Esophagus (tissue), 2 donors: ENCODE data around the gene SPO11. TPM values are rescaled to one million over a fixed set of nuclear protein-coding genes. Genes with fewer than 3 reads are reported as not detected.

Source experiments
- H3K27ac ChIP-seq, 2 donors: one replicate each; pipeline ENCODE4 v1.5.1; 2013; ENCODE audit warnings: low read depth in 2 of 2, mild to moderate bottlenecking in 2 of 2, inconsistent platforms in 1 of 2, low read length in 1 of 2, moderate library complexity in 1 of 2
- H3K27me3 ChIP-seq, 2 donors: one replicate each; pipeline ENCODE4 v1.6.1; 2013; ENCODE audit warnings: low read length in 2 of 2, control low read depth in 1 of 2, mild to moderate bottlenecking in 1 of 2; ENCODE audit not compliant: insufficient read depth in 2 of 2, control insufficient read depth in 1 of 2
- H3K36me3 ChIP-seq, 2 donors: one replicate each; pipeline ENCODE4 v1.6.1; 2013; ENCODE audit warnings: low read length in 1 of 2; ENCODE audit not compliant: control insufficient read depth in 2 of 2, insufficient read depth in 2 of 2
- H3K4me1 ChIP-seq, 2 donors: one replicate each; pipeline ENCODE4 v1.6.1; 2013; ENCODE audit warnings: low read length in 1 of 2; ENCODE audit not compliant: control insufficient read depth in 2 of 2, insufficient read depth in 2 of 2
- H3K4me3 ChIP-seq, 2 donors: one replicate each; pipeline ENCODE4 v1.5.1; 2013; ENCODE audit warnings: low read length in 2 of 2, mild to moderate bottlenecking in 2 of 2, low read depth in 1 of 2, moderate library complexity in 1 of 2
- H3K9me3 ChIP-seq, 2 donors: one replicate each; pipeline ENCODE4 v1.6.1; 2013; ENCODE audit warnings: mild to moderate bottlenecking in 2 of 2, low read depth in 1 of 2, low read length in 1 of 2, moderate library complexity in 1 of 2; ENCODE audit not compliant: control insufficient read depth in 2 of 2, insufficient read depth in 1 of 2
- whole genome bisulfite sequencing, 2 donors: extraction: QIAGEN DNeasy Blood & Tissue Kit; methylation state at CpG; one replicate each; pipeline ENCODE4 v1.1.7; 2013; 5-methylcytosine and 5-hydroxymethylcytosine counted together
- polyA plus RNA-seq, 2 donors: library from polyadenylated mRNA; stranded (reverse); fragments of 200-250 nt; gene quantifications; one replicate each; pipeline ENCODE4 v1.2.3, GENCODE V29; 2013
- donor health status: healthy with polysubstance abuse.
- donor health status: Bipolar disorder and iron deficiency.

Gene SPO11
- polyA plus RNA-seq, 2 donors, result not detected

DNA sequence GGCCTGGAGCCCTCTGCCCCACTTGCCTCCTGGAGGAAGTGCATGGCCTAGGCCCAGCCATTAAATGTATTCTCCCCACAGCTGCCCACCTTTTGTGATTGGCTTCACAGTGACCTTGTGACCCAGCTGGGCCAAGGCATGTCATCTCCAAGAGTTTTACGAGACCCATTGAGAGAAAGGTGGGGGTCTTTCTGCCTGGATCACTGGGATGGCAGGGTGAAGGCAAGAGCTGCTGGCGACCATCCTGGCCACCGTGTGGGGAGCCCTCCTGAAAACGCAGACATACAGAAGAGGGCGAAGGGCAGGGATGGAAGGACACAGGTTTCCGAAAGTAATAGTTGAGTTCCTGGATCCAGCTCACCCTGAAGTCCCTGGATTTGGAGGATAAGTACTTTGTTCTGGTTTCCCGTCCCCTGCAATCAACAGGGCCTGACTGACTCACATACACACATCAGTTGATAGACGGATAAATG lies 12.3 kb upstream of the SPO11 start:
- Histone ChIP-seq H3K36me3 (no peaks in the 10 kb centered on the region), H3K9me3 (no peaks in the 10 kb centered on the region), H3K27me3 (no peaks in the 10 kb centered on the region), H3K27ac (peak overlapping the region in 1 of 2 donors; percentile 26), H3K4me1 (peaks cover 4 to 15% of the 10 kb centered on the region in 2 donors), H3K4me3 (no peak overlapping the region)
- WGBS, 2 donors, result 86% methylated on average over 7 to 8 of the region's 8 CpGs

GRCh38 chr20:57317789-57318371 lies 11.7 kb upstream of the SPO11 start:
- 60 to 69% methylated on average over 14 of the region's 14 CpGs for WGBS, 2 donors
- no peaks in the 10 kb centered on the region for H3K27me3 ChIP-seq

GRCh38 chr20:57319584-57319983 lies 10.0 kb upstream of the SPO11 start:
- Histone ChIP-seq H3K9me3 (no peaks in the 10 kb centered on the region), H3K4me3 (no peak overlapping the region), H3K4me1 (peaks cover 4 to 17% of the 10 kb centered on the region in 2 donors), H3K36me3 (no peaks in the 10 kb centered on the region), H3K27me3 (no peaks in the 10 kb centered on the region), H3K27ac (no peak overlapping the region)
- WGBS, 2 donors, result 76 to 81% methylated on average over 4 of the region's 4 CpGs

More at GRCh38 chr20:57317789-57318371, 11.7 kb upstream of the SPO11 start:
- Histone ChIP-seq H3K9me3 (no peaks in the 10 kb centered on the region), H3K27ac (no peak overlapping the region), H3K4me1 (peaks cover 4 to 15% of the 10 kb centered on the region in 2 donors), H3K4me3 (no peak overlapping the region), H3K36me3 (no peaks in the 10 kb centered on the region)

DNA sequence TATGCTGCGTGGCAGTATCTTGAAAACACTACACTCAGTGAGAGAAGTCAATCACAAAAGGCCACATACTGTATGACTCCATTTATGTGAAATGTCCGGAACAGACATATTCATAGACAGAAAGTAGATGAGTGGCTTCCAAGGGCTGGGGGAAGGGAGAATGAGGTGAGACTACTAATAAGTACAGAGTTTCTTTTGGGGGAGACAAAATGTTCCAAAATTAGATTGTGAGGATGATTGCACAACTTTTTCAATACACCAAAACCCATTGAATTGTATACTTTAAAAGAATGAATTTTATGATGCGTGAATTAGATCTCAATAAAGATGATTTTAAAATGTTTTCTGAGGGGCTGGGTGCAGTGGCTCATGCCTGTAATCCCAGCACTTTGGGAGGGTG lies 9.2 kb upstream of the SPO11 start:
- 78 to 84% methylated on average over 3 of the region's 3 CpGs for WGBS, 2 donors
- no peaks in the 10 kb centered on the region for H3K36me3 ChIP-seq
- no peak overlapping the region for H3K4me3 ChIP-seq
- peaks cover 4 to 16% of the 10 kb centered on the region in 2 donors for H3K4me1 ChIP-seq
- H3K9me3 ChIP-seq, result no peaks in the 10 kb centered on the region
- no peaks in the 10 kb centered on the region for H3K27me3 ChIP-seq
- H3K27ac ChIP-seq, result no peak overlapping the region

GRCh38 chr20:57321142-57321541 lies 8.5 kb upstream of the SPO11 start:
- Histone ChIP-seq H3K36me3 (no peaks in the 10 kb centered on the region), H3K4me1 (peaks cover 4 to 16% of the 10 kb centered on the region in 2 donors), H3K4me3 (no peak overlapping the region), H3K9me3 (no peaks in the 10 kb centered on the region), H3K27me3 (no peaks in the 10 kb centered on the region), H3K27ac (no peak overlapping the region)
- WGBS, 2 donors, result 77 to 80% methylated on average over 2 of the region's 2 CpGs

GRCh38 chr20:57322476-57322875 lies 7.1 kb upstream of the SPO11 start:
- Histone ChIP-seq H3K4me3 (no peak overlapping the region), H3K4me1 (peaks cover 4 to 14% of the 10 kb centered on the region in 2 donors), H3K36me3 (no peaks in the 10 kb centered on the region), H3K27ac (peak overlapping the region; percentile 87 to 88), H3K27me3 (no peaks in the 10 kb centered on the region), H3K9me3 (no peaks in the 10 kb centered on the region)
- WGBS, 2 donors, result 49 to 61% methylated on average over 2 of the region's 2 CpGs

DNA sequence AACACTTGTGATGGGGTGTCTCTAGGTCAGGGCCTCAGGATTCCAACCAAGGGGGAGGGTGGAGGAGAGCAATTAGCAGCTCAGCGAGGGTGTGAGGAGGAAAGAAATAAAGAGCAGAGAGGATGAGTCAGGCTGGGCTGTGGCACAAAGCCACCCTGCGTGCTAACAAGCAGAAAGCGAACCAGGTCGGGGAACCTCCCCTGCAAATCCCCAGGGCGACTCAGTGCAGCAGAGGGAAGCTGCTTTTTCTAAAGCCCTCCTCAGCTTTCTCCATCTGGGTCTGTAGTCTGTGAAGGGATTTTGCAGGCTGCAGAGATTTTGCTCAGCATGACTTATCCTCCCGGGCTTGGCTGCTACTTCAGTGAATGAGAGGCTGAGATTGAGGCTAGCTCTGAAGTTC lies 6.6 kb upstream of the SPO11 start:
- H3K4me3 ChIP-seq, result no peak overlapping the region
- 6 to 20% methylated on average over 6 of the region's 6 CpGs for WGBS, 2 donors
- H3K4me1 ChIP-seq, result peaks cover 4 to 13% of the 10 kb centered on the region in 2 donors
- H3K36me3 ChIP-seq, result no peaks in the 10 kb centered on the region
- H3K27me3 ChIP-seq, result no peaks in the 10 kb centered on the region
- no peaks in the 10 kb centered on the region for H3K9me3 ChIP-seq
- peak overlapping the region; percentile 88 for H3K27ac ChIP-seq

- H3K27me3 ChIP-seq, result no peaks in the 10 kb centered on the region
- no peaks in the 10 kb centered on the region for H3K36me3 ChIP-seq
- no peaks in the 10 kb centered on the region for H3K9me3 ChIP-seq
- peak overlapping the region; percentile 56 to 64 for H3K27ac ChIP-seq
- WGBS, 2 donors, result 73 to 78% methylated on average over 12 of the region's 12 CpGs
- peaks cover 2 to 13% of the 10 kb centered on the region in 2 donors for H3K4me1 ChIP-seq
- H3K4me3 ChIP-seq, result no peak overlapping the region
Measured at GRCh38 chr20:57325632-57326356, 3.8 kb upstream of the SPO11 start.

- 34 to 48% methylated on average over 8 of the region's 8 CpGs for WGBS, 2 donors
- peaks cover 0 to 13% of the 10 kb centered on the region in 2 donors for H3K4me1 ChIP-seq
- no peaks in the 10 kb centered on the region for H3K27me3 ChIP-seq
- peak overlapping the region; percentile 64 to 83 for H3K27ac ChIP-seq
- H3K4me3 ChIP-seq, result no peak overlapping the region
- H3K36me3 ChIP-seq, result no peaks in the 10 kb centered on the region
- no peaks in the 10 kb centered on the region for H3K9me3 ChIP-seq
Measured at GRCh38 chr20:57326667-57327455, 2.7 kb upstream of the SPO11 start.
